Ishikawa (cell line): Measurements from ENCODE around the gene WWOX.

Source experiments
- CEBPB ChIP-seq: IDR thresholded peaks from 2 replicates; pipeline ENCODE4 v1.6.1; 2012
- CREB1 ChIP-seq: IDR thresholded peaks from 2 replicates; pipeline ENCODE4 v1.6.1; 2012; ENCODE audit warnings: low read depth
- EGR1 ChIP-seq: IDR thresholded peaks from 2 replicates; pipeline ENCODE4 v1.6.1; 2012
- EP300 ChIP-seq: IDR thresholded peaks from 2 replicates; pipeline ENCODE4 v1.6.1; 2012; ENCODE audit warnings: borderline replicate concordance
- FOXM1 ChIP-seq: IDR thresholded peaks from 2 replicates; pipeline ENCODE4 v1.6.1; 2012; ENCODE audit warnings: low read depth, borderline replicate concordance
- NFIC ChIP-seq: IDR thresholded peaks from 2 replicates; pipeline ENCODE4 v1.6.1; 2012
- RAD21 ChIP-seq: IDR thresholded peaks from 2 replicates; pipeline ENCODE4 v1.6.1; 2012; ENCODE audit warnings: low read depth
- TAF1 ChIP-seq: IDR thresholded peaks from 2 replicates; pipeline ENCODE4 v1.6.1; 2012; ENCODE audit warnings: low read depth, mild to moderate bottlenecking
- TCF12 ChIP-seq: IDR thresholded peaks from 2 replicates; pipeline ENCODE4 v1.6.1; 2012; ENCODE audit warnings: low read depth
- TEAD4 ChIP-seq: IDR thresholded peaks from 2 replicates; pipeline ENCODE4 v1.6.1; 2012
- YY1 ChIP-seq: IDR thresholded peaks from 2 replicates; pipeline ENCODE4 v1.6.1; 2012; ENCODE audit warnings: low read depth
- TF ChIP-seq, protein P1 (sequence below): IDR thresholded peaks from 2 replicates; pipeline ENCODE4 v1.6.1; 2012
- TF ChIP-seq, protein P2 (sequence below): IDR thresholded peaks from 2 replicates; pipeline ENCODE4 v1.6.1; 2012; ENCODE audit warnings: low read depth, mild to moderate bottlenecking
- TF ChIP-seq, protein P3 (sequence below): IDR thresholded peaks from 2 replicates; pipeline ENCODE4 v1.6.1; 2012

DNA sequence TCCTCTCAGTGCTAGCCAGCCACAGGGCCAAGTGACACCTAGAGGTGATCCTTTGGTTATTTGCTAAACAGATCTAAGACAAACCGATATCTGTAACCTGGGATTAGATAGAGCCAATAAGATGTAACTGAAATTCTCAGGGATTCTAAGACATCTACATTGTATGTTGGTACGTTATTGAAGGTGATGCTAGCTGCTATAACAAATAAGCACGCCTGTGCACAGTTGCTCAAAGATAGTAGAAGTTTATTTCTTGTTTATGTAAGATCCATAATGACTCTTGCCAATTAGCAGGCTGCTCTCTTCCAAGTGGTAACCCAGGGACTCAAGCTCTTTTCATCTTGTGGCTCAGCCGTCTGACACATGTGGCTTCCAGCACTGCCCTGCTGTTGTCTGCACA, 370.3 kb downstream of the WWOX start:
- TF ChIP-seq YY1 (no peak), NFIC (no peak), EP300 (no peak), TEAD4 (no peak), RAD21 (no peak), EGR1 (no peak), FOXM1 (no peak), CEBPB (no peak), CREB1 (no peak), TAF1 (no peak), TCF12 (no peak)
- TF ChIP-seq, protein P1, sequence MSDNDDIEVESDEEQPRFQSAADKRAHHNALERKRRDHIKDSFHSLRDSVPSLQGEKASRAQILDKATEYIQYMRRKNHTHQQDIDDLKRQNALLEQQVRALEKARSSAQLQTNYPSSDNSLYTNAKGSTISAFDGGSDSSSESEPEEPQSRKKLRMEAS, result no peak
- TF ChIP-seq, protein P2, sequence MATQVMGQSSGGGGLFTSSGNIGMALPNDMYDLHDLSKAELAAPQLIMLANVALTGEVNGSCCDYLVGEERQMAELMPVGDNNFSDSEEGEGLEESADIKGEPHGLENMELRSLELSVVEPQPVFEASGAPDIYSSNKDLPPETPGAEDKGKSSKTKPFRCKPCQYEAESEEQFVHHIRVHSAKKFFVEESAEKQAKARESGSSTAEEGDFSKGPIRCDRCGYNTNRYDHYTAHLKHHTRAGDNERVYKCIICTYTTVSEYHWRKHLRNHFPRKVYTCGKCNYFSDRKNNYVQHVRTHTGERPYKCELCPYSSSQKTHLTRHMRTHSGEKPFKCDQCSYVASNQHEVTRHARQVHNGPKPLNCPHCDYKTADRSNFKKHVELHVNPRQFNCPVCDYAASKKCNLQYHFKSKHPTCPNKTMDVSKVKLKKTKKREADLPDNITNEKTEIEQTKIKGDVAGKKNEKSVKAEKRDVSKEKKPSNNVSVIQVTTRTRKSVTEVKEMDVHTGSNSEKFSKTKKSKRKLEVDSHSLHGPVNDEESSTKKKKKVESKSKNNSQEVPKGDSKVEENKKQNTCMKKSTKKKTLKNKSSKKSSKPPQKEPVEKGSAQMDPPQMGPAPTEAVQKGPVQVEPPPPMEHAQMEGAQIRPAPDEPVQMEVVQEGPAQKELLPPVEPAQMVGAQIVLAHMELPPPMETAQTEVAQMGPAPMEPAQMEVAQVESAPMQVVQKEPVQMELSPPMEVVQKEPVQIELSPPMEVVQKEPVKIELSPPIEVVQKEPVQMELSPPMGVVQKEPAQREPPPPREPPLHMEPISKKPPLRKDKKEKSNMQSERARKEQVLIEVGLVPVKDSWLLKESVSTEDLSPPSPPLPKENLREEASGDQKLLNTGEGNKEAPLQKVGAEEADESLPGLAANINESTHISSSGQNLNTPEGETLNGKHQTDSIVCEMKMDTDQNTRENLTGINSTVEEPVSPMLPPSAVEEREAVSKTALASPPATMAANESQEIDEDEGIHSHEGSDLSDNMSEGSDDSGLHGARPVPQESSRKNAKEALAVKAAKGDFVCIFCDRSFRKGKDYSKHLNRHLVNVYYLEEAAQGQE, result no peak
- TF ChIP-seq, protein P3, sequence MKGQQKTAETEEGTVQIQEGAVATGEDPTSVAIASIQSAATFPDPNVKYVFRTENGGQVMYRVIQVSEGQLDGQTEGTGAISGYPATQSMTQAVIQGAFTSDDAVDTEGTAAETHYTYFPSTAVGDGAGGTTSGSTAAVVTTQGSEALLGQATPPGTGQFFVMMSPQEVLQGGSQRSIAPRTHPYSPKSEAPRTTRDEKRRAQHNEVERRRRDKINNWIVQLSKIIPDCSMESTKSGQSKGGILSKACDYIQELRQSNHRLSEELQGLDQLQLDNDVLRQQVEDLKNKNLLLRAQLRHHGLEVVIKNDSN, result no peak
